Upper lobe of left lung (tissue), 6 donors: ENCODE measurements around the gene EMX2. TPM values are rescaled to one million over a fixed set of nuclear protein-coding genes. Genes with fewer than 3 reads are reported as not detected.

Experiments
- ATAC-seq, 2 donors: fragments of 200-7000 bp; cut with Tn5 transposase; one replicate each; pipeline ENCODE4 v1.9.1; 2022; ENCODE audit warnings: mild to moderate bottlenecking in 2 of 2, moderate library complexity in 2 of 2; ENCODE audit not compliant: low FRiP score in 2 of 2
- DNase-seq, 2 donors: peaks; one replicate each; pipeline ENCODE4 v3.0.0-alpha.2; 2019 to 2020
- H3K27ac ChIP-seq, 4 donors: fragments of 200-600 bp; sonication (generic); one replicate each; pipeline ENCODE4 v1.5.1; 2016 to 2019
- H3K27me3 ChIP-seq, 4 donors: fragments of 200-600 bp; sonication (generic); one replicate each; pipeline ENCODE4 v1.5.1; 2017 to 2019
- H3K36me3 ChIP-seq, 4 donors: fragments of 200-600 bp; sonication (generic); one replicate each; pipeline ENCODE4 v1.5.1; 2016 to 2019
- H3K4me1 ChIP-seq, 4 donors: fragments of 200-600 bp; sonication (generic); one replicate each; pipeline ENCODE4 v1.5.1; 2018 to 2019
- H3K4me3 ChIP-seq, 4 donors: fragments of 200-600 bp; sonication (generic); one replicate each; pipeline ENCODE4 v1.5.1; 2017 to 2019; ENCODE audit warnings: mild to moderate bottlenecking in 2 of 4, moderate library complexity in 1 of 4
- H3K9me3 ChIP-seq, 4 donors: fragments of 200-600 bp; sonication (generic); one replicate each; pipeline ENCODE4 v1.5.1; 2018 to 2019
- CTCF ChIP-seq, 6 experiments: fragments of 450-650 bp in 4 of 6; fragments of 200-600 bp in 2 of 6; sonication (generic) in 2 of 6; IDR thresholded peaks; one replicate each; pipeline ENCODE4 v1.5.1; 2016 to 2019; ENCODE audit warnings: antibody characterized with exemption in 6 of 6
- EP300 ChIP-seq, 4 donors: sonication (generic); formaldehyde crosslinking; IDR thresholded peaks; one replicate each; pipeline ENCODE4 v1.5.1; 2017; ENCODE audit warnings: antibody characterized with exemption in 4 of 4, control low read depth in 2 of 4
- POLR2A ChIP-seq, 4 donors: fragments of 450-650 bp; IDR thresholded peaks; one replicate each; pipeline ENCODE4 v1.5.1; 2016 to 2017; ENCODE audit warnings: antibody characterized with exemption in 4 of 4, mild to moderate bottlenecking in 2 of 4
- POLR2AphosphoS5 ChIP-seq, 2 donors: sonication (generic); formaldehyde crosslinking; IDR thresholded peaks; one replicate each; pipeline ENCODE4 v1.5.1; 2017; ENCODE audit warnings: antibody characterized with exemption in 2 of 2
- WGBS, 2 donors: methylation state at CpG; one replicate each; pipeline ENCODE4 v1.1.5; 2017 to 2018; 5-methylcytosine and 5-hydroxymethylcytosine counted together
- total RNA-seq, 6 donors: library from RNA; depleted of rRNA in 4 of 6; stranded (reverse); fragments of >200 nt in 4 of 6; gene quantifications; one replicate each; pipeline versions ENCODE4 v1.1.0 to v1.2.1, GENCODE V29; 2016 to 2021
- donor health status: DM: no; HTN: no; CAD: no; lungs with moderate emphysema.
- donor health status: DM: no; HTN: yes; CAD: no; lungs with severe emphysema.

EMX2 gene
- total RNA-seq, 6 donors from 2014 or later: 0.09 TPM; not detected in 5

- H3K27ac ChIP-seq: no peak overlapping the region
- ATAC-seq: no peak
- no peak for DNase-seq
- peaks cover 0 to 2% (median 0%) of the 10 kb centered on the region in 4 donors for H3K9me3 ChIP-seq
- H3K4me3 ChIP-seq: no peak overlapping the region
- H3K27me3 ChIP-seq: no peaks in the 10 kb centered on the region
- no peaks in the 10 kb centered on the region for H3K36me3 ChIP-seq
- no peaks in the 10 kb centered on the region for H3K4me1 ChIP-seq
- WGBS, 2 donors: 90 to 91% methylated on average over 4 of the region's 4 CpGs
- TF ChIP-seq EP300 (IDR thresholded peaks at IDR 0.05) (no peak), CTCF (IDR thresholded peaks at IDR 0.05) (no peak)
Measured at GRCh38 chr10:117591043-117591442, 48.5 kb downstream of the EMX2 start.

GRCh38 chr10:117594722-117595121 is 52.2 kb downstream of the EMX2 start:
- Histone ChIP-seq H3K4me1 (no peaks in the 10 kb centered on the region), H3K27me3 (no peaks in the 10 kb centered on the region), H3K4me3 (no peak overlapping the region), H3K9me3 (peaks cover 0 to 2% (median 0%) of the 10 kb centered on the region in 4 donors), H3K27ac (no peak overlapping the region), H3K36me3 (no peaks in the 10 kb centered on the region)
- TF ChIP-seq EP300 (IDR thresholded peaks at IDR 0.05) (no peak), CTCF (IDR thresholded peaks at IDR 0.05) (no peak), POLR2A (IDR thresholded peaks at IDR 0.05) (no peak), POLR2AphosphoS5 (IDR thresholded peaks at IDR 0.05) (no peak)
- WGBS, 2 donors: 70 to 75% methylated on average over 5 of the region's 5 CpGs
- no peak for ATAC-seq
- no peak for DNase-seq

GRCh38 chr10:117596706-117597105 is 54.2 kb downstream of the EMX2 start:
- Histone ChIP-seq H3K27me3 (no peaks in the 10 kb centered on the region), H3K9me3 (peaks cover 0 to 2% (median 0%) of the 10 kb centered on the region in 4 donors), H3K27ac (no peak overlapping the region), H3K36me3 (no peaks in the 10 kb centered on the region), H3K4me3 (no peak overlapping the region), H3K4me1 (no peaks in the 10 kb centered on the region)
- WGBS, 2 donors: 44 to 63% methylated on average over 6 of the region's 6 CpGs
- TF ChIP-seq CTCF (IDR thresholded peaks at IDR 0.05): no peak
- TF ChIP-seq POLR2AphosphoS5 (IDR thresholded peaks at IDR 0.05): no peak
- ATAC-seq (no peak), DNase-seq (no peak)

- H3K4me1 ChIP-seq: no peaks in the 10 kb centered on the region
- no peaks in the 10 kb centered on the region for H3K27me3 ChIP-seq
- peaks cover 0 to 2% (median 0%) of the 10 kb centered on the region in 4 donors for H3K9me3 ChIP-seq
- DNase-seq: no peak
- no peak for ATAC-seq
- no peak overlapping the region for H3K27ac ChIP-seq
- TF ChIP-seq POLR2AphosphoS5 (IDR thresholded peaks at IDR 0.05) (no peak), POLR2A (IDR thresholded peaks at IDR 0.05) (no peak), CTCF (IDR thresholded peaks at IDR 0.05) (no peak)
- no peaks in the 10 kb centered on the region for H3K36me3 ChIP-seq
- H3K4me3 ChIP-seq: no peak overlapping the region
Measured at GRCh38 chr10:117597216-117597615, 54.7 kb downstream of the EMX2 start.

Other genes starting within 250 kb of the EMX2 start
- gene PDZD8, start 167.3 kb upstream of the EMX2 start, total RNA-seq: 10 to 100 TPM; 18.9 to 42.0 (median 34.0) TPM